Measurements from ENCODE around the gene MAPK8. TPM values are rescaled to one million over a fixed set of nuclear protein-coding genes. Genes with fewer than 3 reads are reported as not detected.
"Not testable (repeated sequence)": the region's sequence is repeated elsewhere in the genome, so short reads cannot be mapped to it uniquely, and the experiment has no call there.

Gene MAPK8
- total and polyA plus RNA-seq, 5 donors, result 9.4 to 35.5 (median 33.6) TPM

GRCh38 chr10:48336978-48337599 lies 30.6 kb downstream of the MAPK8 start:
- intact Hi-C loops (cut with DNase I), result no loop called here
- no peaks in the 10 kb centered on the region for H3K9me3 ChIP-seq (ENCODE audit: control insufficient read depth, low read length)
- DNase-seq, result no peak
- no peak for ATAC-seq
- peaks cover 8% of the 10 kb centered on the region for H3K4me1 ChIP-seq (ENCODE audit: control insufficient read depth, insufficient read depth, low read length)
- H3K27ac ChIP-seq (ENCODE audit: low read length), result no peak overlapping the region
- WGBS, result 94% methylated on average over 7 of the region's 7 CpGs
- no peaks in the 10 kb centered on the region for H3K27me3 ChIP-seq (ENCODE audit: control insufficient read depth, insufficient read depth)
- no peak overlapping the region for H3K4me3 ChIP-seq (ENCODE audit: low read length)

- no peak overlapping the region for H3K27ac ChIP-seq (ENCODE audit: low read length)
- intact Hi-C loops (cut with DNase I), result no loop called here
- H3K4me1 ChIP-seq (ENCODE audit: control insufficient read depth, insufficient read depth, low read length), result peaks cover 4% of the 10 kb centered on the region
- H3K4me3 ChIP-seq (ENCODE audit: low read length), result no peak overlapping the region
- no peaks in the 10 kb centered on the region for H3K27me3 ChIP-seq (ENCODE audit: control insufficient read depth, insufficient read depth)
- DNase-seq (no peak), ATAC-seq (peak; percentile 55 to 61)
- no peaks in the 10 kb centered on the region for H3K9me3 ChIP-seq (ENCODE audit: control insufficient read depth, low read length)
These were observed 34.3 kb downstream of the MAPK8 start for GRCh38 chr10:48340734-48341133.

- WGBS, result 45% methylated on average over 2 of the region's 2 CpGs
These were observed 36.6 kb downstream of the MAPK8 start for GRCh38 chr10:48343106-48343505.

GRCh38 chr10:48343921-48344598 lies 37.6 kb downstream of the MAPK8 start:
- no peak overlapping the region for H3K4me3 ChIP-seq (ENCODE audit: low read length)
- no peak for DNase-seq
- intact Hi-C loops (cut with DNase I), result no loop called here
- H3K27ac ChIP-seq (ENCODE audit: low read length), result no peak overlapping the region
- WGBS, result 67% methylated on average over 3 of the region's 3 CpGs
- H3K9me3 ChIP-seq (ENCODE audit: control insufficient read depth, low read length), result no peaks in the 10 kb centered on the region
- no peaks in the 10 kb centered on the region for H3K27me3 ChIP-seq (ENCODE audit: control insufficient read depth, insufficient read depth)
- H3K4me1 ChIP-seq (ENCODE audit: control insufficient read depth, insufficient read depth, low read length), result peaks cover 3% of the 10 kb centered on the region
- ATAC-seq, result no peak

More at GRCh38 chr10:48343106-48343505, 36.6 kb downstream of the MAPK8 start:
- H3K4me1 ChIP-seq (ENCODE audit: control insufficient read depth, insufficient read depth, low read length), result peaks cover 3% of the 10 kb centered on the region
- no peaks in the 10 kb centered on the region for H3K27me3 ChIP-seq (ENCODE audit: control insufficient read depth, insufficient read depth)
- no peaks in the 10 kb centered on the region for H3K9me3 ChIP-seq (ENCODE audit: control insufficient read depth, low read length)
- no peak overlapping the region for H3K4me3 ChIP-seq (ENCODE audit: low read length)
- intact Hi-C loops (cut with DNase I), result no loop called here
- no peak overlapping the region for H3K27ac ChIP-seq (ENCODE audit: low read length)
- DNase-seq, result no peak
- ATAC-seq, result no peak

- DNase-seq, result peak in 1 of 3 donors; percentile 38
- H3K4me3 ChIP-seq (ENCODE audit: low read length); ATAC-seq; intact Hi-C loops (cut with DNase I); H3K27ac ChIP-seq (ENCODE audit: low read length); H3K9me3 ChIP-seq (ENCODE audit: control insufficient read depth, low read length); H3K4me1 ChIP-seq (ENCODE audit: control insufficient read depth, insufficient read depth, low read length); H3K27me3 ChIP-seq (ENCODE audit: control insufficient read depth, insufficient read depth): not testable (repeated sequence)
- WGBS, result 91% methylated on average over 9 of the region's 9 CpGs
These were observed 39.8 kb downstream of the MAPK8 start for GRCh38 chr10:48346248-48346647.

- 98% methylated on average over 2 of the region's 2 CpGs for WGBS
- H3K27me3 ChIP-seq (ENCODE audit: control insufficient read depth, insufficient read depth); DNase-seq; H3K4me3 ChIP-seq (ENCODE audit: low read length); intact Hi-C loops (cut with DNase I); ATAC-seq; H3K9me3 ChIP-seq (ENCODE audit: control insufficient read depth, low read length); H3K4me1 ChIP-seq (ENCODE audit: control insufficient read depth, insufficient read depth, low read length); H3K27ac ChIP-seq (ENCODE audit: low read length): not testable (repeated sequence)
These were observed 41.1 kb downstream of the MAPK8 start for GRCh38 chr10:48347539-48347938.

- H3K4me3 ChIP-seq (ENCODE audit: low read length); ATAC-seq; H3K27ac ChIP-seq (ENCODE audit: low read length); H3K9me3 ChIP-seq (ENCODE audit: control insufficient read depth, low read length); H3K4me1 ChIP-seq (ENCODE audit: control insufficient read depth, insufficient read depth, low read length); H3K27me3 ChIP-seq (ENCODE audit: control insufficient read depth, insufficient read depth); DNase-seq; intact Hi-C loops (cut with DNase I): not testable (repeated sequence)
- WGBS, result 96% methylated on average over 4 of the region's 4 CpGs
These were observed 41.5 kb downstream of the MAPK8 start for GRCh38 chr10:48347943-48348342.

- no peak for ATAC-seq
- H3K4me3 ChIP-seq (ENCODE audit: low read length), result no peak overlapping the region
- H3K27ac ChIP-seq (ENCODE audit: low read length), result no peak overlapping the region
- no peaks in the 10 kb centered on the region for H3K27me3 ChIP-seq (ENCODE audit: control insufficient read depth, insufficient read depth)
- WGBS, result 46% methylated on average over 2 of the region's 2 CpGs
- DNase-seq, result no peak
- H3K9me3 ChIP-seq (ENCODE audit: control insufficient read depth, low read length), result no peaks in the 10 kb centered on the region
- H3K4me1 ChIP-seq (ENCODE audit: control insufficient read depth, insufficient read depth, low read length), result no peaks in the 10 kb centered on the region
- intact Hi-C loops (cut with DNase I), result no loop called here
These were observed 46.8 kb downstream of the MAPK8 start for GRCh38 chr10:48353246-48353645.

- intact Hi-C loops (cut with DNase I), result no loop called here
- H3K9me3 ChIP-seq (ENCODE audit: control insufficient read depth, low read length), result no peaks in the 10 kb centered on the region
- H3K27me3 ChIP-seq (ENCODE audit: control insufficient read depth, insufficient read depth), result no peaks in the 10 kb centered on the region
- no peaks in the 10 kb centered on the region for H3K4me1 ChIP-seq (ENCODE audit: control insufficient read depth, insufficient read depth, low read length)
- WGBS, result 85% methylated on average over 5 of the region's 5 CpGs
- no peak overlapping the region for H3K4me3 ChIP-seq (ENCODE audit: low read length)
- ATAC-seq (no peak), DNase-seq (no peak)
- no peak overlapping the region for H3K27ac ChIP-seq (ENCODE audit: low read length)
These were observed 51.2 kb downstream of the MAPK8 start for GRCh38 chr10:48357631-48358030.

- Histone ChIP-seq H3K4me3 (ENCODE audit: low read length) (no peak overlapping the region), H3K27ac (ENCODE audit: low read length) (no peak overlapping the region), H3K4me1 (ENCODE audit: control insufficient read depth, insufficient read depth, low read length) (no peaks in the 10 kb centered on the region), H3K9me3 (ENCODE audit: control insufficient read depth, low read length) (no peaks in the 10 kb centered on the region), H3K27me3 (ENCODE audit: control insufficient read depth, insufficient read depth) (no peaks in the 10 kb centered on the region)
- WGBS, result 84% methylated on average over 1 of the region's 1 CpG
- intact Hi-C loops (cut with DNase I), result no loop called here
- DNase-seq (no peak), ATAC-seq (no peak)
These were observed 51.7 kb downstream of the MAPK8 start for GRCh38 chr10:48358162-48358561.

GRCh38 chr10:48358838-48359237 lies 52.4 kb downstream of the MAPK8 start:
- no peaks in the 10 kb centered on the region for H3K4me1 ChIP-seq (ENCODE audit: control insufficient read depth, insufficient read depth, low read length)
- intact Hi-C loops (cut with DNase I), result no loop called here
- H3K4me3 ChIP-seq (ENCODE audit: low read length), result no peak overlapping the region
- H3K9me3 ChIP-seq (ENCODE audit: control insufficient read depth, low read length), result no peaks in the 10 kb centered on the region
- ATAC-seq (no peak), DNase-seq (no peak)
- H3K27me3 ChIP-seq (ENCODE audit: control insufficient read depth, insufficient read depth), result no peaks in the 10 kb centered on the region
- WGBS, result 96% methylated on average over 5 of the region's 5 CpGs
- no peak overlapping the region for H3K27ac ChIP-seq (ENCODE audit: low read length)
